NCI-H1092 (cell line): ENCODE results near the gene CAMKK1.

ENCODE experiments used
- DNase-seq: peaks from one replicate; lab custom pipeline; 2025; lab: John Stamatoyannopoulos, UW

CAMKK1 gene

DNA sequence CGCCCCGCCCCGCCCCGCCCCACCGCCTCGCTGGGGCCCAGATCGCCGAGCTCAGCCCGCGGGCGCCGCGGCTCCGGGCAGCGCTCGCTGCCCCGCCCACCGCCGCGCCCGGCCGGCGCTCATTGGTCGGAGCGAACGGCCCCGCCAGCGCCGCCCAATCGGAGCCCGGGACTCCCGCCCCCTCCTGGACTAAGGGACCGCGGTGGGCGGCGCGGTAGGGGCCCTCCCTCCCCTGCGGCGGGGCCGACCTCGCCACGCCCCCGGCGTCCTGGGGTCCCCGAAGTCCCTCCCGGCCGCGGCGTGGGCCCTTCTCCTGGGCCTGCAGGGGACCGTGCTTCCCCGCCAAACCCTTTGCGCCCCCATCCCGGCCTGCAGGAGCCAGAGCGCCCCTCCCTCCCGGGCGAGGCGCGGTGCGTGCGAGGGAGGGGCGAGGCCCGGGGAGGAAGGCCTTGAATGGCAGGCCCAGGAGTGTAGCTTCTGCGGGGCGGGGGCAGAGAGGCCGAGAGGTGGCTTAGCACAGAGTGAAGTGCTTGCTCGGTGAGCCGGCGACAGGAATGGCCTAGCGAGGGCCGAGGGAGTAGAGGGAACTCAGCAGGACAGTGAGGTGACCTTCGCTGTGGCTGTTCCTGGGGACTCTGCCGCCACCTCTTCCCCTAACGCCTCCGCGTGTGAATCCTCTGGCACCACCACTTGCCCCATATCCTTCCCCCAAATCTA is at the start of gene CAMKK1:
Gene CAMKK1 (minus strand): TSS at position 51 of the 717 bp plus-strand sequence. CDS start 7,366 bp downstream, outside the sequence.
- peak; percentile 70 for DNase-seq

DNA sequence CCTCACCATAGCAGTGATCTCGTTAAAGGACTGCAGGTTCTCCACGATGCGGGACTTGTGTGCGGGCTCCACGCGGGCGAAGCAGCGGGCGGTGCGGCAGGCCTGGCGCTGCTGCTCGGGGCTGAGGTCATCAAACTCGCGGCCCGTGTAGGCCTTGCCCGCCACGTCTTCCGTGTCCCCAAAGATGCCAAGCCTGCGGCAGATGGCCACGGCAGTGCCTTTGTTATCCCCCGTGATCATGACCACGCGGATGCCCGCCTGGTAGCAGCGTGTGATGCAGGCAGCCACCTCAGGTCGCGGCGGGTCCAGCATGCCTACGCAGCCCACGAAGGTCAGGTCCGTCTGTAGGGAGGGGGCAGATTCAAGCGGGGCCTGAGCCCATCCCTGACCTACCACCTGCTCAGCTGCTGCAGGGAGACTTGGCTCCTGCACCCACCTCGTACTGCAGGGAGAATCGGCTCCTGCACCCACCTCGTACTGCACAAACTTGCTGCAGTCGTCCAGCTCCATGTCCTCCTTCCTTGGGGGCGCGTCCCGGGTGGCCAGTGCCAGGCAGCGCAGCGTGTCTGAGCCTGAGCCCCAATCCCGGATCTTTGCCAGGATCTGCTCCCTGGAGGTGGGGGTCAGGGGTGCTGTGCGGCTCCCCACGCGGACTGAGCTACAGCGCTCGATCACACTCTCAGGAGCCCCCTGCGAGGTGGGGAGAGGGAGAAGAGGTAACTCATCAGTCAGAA is 48.3 kb upstream of the CAMKK1 start:
- DNase-seq, result no peak

- no peak for DNase-seq
Measured at GRCh38 chr17:3937359-3937758, 44.5 kb upstream of the CAMKK1 start.

DNA sequence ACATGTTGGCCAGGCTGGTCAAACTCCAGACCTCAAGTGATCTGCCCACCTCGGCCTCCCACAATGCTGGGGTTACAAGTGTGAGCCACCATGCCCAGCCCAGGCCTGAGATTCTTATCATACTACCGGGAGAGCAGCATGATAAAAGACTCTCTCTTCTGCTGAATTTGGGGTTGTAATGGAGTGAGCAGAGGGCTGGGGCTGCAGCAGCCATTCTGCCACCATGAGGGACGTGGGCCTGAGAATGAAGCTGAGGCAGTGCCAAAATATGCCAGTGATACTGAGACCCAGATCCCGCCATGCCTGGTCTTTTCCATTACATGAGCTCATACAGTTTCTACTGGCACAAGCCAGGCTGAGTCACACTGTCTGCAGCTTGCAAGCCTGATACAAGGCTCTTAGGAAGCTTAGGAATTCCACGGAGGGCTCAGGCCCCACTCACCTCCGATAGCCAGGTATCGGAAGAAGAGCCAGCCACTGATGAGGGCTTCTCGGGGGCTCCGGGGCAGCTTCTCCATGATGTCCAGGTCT is 43.0 kb upstream of the CAMKK1 start:
- no peak for DNase-seq

GRCh38 chr17:3935140-3935542 is 42.3 kb upstream of the CAMKK1 start:
- DNase-seq, result peak; percentile 27

GRCh38 chr17:3929764-3930163 is 36.9 kb upstream of the CAMKK1 start:
- DNase-seq, result no peak

- no peak for DNase-seq
Measured at GRCh38 chr17:3929181-3929580, 36.3 kb upstream of the CAMKK1 start.

GRCh38 chr17:3928406-3928805 is 35.6 kb upstream of the CAMKK1 start:
- DNase-seq, result no peak

GRCh38 chr17:3927628-3928340 is 34.9 kb upstream of the CAMKK1 start:
- no peak for DNase-seq

GRCh38 chr17:3926860-3927627 is 34.2 kb upstream of the CAMKK1 start:
- DNase-seq, result no peak

DNA sequence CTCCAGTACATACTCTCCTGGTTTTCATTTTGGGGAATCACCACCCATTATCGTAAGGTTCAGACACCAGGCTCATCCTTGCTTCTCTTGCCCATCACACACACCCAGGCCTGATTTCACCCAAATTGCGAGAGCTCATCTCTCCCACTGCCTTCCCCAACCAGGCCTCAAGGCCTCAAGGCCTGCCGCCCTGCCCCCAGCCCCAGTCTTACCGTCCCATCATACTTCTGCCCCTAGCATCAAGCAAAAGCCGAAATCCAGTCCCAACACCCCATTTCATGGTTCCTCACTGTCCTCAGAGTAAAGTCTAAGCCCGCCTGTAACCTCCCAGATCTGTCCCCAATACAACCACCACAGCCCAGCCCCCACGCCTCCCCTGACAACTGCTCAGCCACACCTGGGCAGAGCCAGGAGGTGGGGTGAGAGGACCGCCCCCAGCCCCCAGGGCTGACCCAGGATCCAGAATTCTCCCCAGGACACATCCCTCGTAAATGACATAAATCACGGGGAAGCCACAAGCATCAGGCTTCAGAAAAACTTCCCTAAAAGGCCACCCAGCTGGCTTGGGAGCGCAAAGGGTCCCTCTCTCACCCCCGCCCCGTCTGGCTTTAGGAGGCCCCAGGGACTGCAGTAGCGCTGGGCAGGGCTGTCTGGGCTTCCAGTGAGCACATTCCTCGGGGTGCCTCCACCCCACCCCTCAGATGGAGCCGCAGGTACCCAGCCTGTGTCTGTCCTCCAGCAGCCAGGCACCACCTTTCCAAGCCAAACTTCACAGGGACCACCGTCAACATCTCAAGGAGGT is 33.0 kb upstream of the CAMKK1 start:
- no peak for DNase-seq

DNA sequence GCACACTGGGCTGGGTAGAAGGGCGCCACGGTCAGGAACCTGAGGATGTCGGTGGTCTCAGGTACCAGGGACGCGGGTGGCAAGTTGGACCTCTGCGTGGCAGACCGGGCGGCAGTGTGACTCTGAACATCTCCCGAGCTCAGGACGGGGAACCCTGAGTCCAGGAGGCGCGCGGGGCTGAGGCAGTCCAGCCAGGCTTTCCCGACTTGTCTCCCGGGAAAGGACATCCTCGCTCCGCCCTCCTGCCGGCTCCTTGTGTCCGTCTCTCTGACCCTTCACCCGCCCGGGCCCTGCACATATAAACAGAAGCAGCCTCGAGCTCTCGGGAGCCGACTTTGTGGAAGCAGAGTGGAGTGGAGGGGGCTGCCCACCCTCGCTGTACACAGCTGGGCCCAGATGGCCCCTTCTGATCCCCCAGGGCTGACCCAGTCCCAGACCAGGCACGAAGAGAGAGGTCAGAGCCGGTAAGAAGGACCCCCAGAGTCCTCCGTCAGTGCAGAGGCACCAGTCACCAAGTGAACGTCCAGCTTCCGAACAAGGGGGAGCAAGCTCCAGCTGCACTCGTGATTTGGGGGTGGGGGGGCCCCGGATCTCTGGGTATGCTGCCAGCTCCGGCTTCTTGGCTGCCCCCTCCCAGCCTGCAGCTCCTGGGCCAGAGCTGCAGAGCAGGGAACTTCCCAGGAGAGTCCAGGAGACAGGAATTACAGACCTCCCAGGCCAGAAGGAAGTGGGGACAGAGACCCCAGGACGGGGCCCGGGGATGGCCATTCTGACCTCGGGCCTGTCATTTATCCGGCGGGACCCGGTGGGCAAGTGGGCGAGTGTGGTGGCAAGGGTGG is 31.9 kb upstream of the CAMKK1 start:
- DNase-seq, result no peak

- DNase-seq, result no peak
Measured at GRCh38 chr17:3923466-3924190, 30.8 kb upstream of the CAMKK1 start.

DNA sequence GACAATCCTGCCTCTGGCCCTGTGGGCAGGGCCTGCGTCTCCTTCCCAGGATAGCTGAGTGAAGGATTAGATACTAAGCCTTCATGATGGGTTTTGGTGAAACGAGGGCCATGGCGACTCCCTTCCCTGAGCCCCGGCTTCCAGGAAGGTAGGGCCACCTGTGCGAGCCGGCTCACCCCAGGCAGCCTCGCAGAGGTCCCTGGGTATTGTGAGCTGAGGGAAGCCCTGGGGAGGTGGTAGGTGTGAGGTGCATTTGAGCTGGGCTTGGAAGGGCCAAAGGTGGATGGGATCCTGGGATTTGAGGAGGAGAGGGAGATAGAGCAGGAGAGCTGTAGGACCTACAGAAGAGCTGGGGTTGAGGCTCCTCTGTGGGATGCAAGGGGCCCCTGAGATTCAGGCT is 29.9 kb upstream of the CAMKK1 start:
- DNase-seq, result no peak

GRCh38 chr17:3921502-3922319 is 28.9 kb upstream of the CAMKK1 start:
- DNase-seq, result no peak

DNA sequence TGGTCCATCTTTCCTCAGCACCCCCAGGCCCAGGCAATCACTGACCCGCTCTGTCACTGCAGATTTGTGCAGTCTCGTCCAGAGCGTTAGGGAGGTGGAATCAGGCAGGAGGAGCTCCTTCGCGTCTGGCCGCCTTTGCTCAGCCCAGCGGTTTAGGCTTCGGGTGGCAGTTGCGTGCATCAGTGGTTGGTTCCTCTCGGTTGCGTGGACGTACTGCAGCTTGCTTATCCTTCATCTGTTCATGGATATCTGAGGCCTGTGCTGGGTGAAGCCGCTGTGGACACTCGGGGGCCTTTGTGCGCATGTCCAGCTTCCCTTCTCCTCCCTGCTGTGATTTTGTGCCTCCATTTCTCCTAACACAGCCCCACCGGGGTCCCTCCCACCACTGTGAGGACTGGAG is 28.2 kb upstream of the CAMKK1 start:
- DNase-seq, result no peak

DNA sequence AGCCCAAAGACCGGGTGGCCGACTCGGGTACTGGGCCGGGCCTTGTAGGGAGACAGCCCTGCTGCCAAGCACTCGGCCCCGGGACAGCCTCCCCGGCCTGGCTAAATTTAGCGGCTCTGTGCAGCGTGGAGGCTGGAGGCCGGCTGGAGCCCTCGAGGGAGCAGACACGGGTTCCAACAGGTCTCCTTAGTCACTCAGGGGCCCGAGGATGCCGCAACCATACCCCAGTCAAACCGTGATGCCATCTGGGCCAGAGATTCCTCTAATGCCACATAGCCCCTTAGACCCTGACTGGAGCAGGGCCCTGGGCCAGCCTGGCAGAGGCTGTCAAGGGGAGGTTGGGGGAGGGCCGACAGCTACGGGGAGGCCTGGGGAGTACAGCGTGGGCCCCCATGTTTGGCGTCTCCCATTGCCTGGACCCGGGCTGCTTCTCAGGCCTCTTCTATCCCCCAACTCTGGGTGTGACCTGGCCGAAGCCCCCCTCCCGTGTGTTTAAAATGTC is 26.3 kb upstream of the CAMKK1 start:
- DNase-seq, result no peak

DNA sequence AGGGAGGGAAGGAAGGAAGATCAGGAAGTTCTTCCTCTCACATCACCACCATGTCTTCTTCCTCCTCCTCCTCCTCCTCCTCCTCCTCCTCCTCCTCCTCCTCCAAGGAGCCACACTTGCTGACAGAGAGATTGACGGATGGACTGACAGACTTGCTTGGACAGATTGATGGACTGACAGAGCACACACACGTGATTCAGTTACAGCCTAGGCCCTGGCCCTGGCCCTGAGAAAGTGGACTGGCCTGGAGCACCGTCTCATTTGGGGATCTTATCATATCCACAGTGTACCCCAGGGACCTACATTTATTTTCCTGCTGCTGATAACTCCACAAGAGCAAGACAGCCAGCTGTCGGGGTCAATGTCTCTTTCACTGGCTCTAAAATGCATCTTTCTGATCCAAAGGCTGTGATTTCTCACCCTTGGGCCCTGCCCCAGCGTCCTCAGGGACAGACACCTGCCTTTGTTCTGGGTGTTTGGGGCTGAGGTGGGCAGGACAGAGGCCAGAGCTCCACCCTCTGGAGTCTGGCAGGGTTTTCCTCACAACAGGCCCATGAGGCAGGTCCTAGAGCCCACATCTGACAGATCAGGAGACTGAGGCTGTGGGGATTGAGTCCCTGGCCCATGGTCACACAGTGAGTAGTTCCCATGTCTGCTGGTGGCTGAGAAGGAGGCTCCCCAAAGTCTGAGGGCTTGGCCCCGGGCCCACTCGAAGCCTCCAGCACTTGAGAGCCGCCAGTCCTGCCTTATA is 25.7 kb upstream of the CAMKK1 start:
- no peak for DNase-seq
